SIG-M5 treated with dmso at 0.1 percent for 504 hours (cell line): ENCODE data around the gene MRPL4.
"Not testable (repeated sequence)": the region's sequence is repeated elsewhere in the genome, so short reads cannot be mapped to it uniquely, and the experiment has no call there.

ENCODE experiments used
- DNase-seq: peaks from one replicate; lab custom pipeline; 2025; ENCODE audit not compliant: unreplicated experiment; lab: John Stamatoyannopoulos, UW

MRPL4 gene

DNA sequence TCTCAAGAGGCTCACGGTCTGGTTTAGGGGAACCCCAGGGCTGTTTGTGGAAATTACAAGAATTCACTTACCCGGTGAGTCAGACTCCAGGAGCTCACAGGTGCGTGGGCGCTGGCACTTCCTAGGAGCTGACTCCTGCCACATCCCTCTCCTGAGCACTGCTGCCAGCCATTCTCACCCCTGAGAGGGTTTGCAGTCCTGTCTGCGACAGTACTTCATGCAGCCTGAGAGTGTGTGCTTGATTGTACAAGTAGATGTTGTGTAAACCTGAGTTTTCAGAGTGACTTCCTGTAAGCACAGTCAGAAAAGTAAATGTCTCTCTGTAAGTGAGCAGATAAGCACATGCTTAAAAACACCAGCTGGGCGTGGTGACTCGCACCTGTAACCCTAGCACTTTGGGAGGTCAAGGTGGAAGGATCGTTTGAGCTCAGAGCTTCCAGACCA is 8.1 kb downstream of the MRPL4 start:
- DNase-seq, result no peak

DNA sequence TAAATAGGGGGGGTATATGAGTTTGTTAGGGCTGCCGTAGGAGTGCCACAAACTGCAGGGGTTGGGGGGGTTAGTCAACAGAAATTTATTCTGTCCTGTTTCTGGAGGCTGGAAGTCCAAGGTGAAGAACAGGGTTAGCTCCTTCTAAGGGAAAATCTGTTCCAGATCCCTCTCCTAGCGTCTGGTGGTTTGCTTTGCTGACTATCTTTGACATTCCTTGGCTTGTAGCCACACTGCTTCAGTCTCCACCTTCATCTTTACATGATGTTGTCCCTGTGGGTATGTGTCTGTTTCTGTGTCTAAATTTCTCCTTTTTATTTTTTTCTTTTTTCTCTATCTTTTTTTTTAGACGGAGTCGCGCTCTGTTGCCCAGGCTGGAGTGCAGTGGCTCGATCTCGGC is 10.8 kb downstream of the MRPL4 start:
- DNase-seq, result no peak

DNA sequence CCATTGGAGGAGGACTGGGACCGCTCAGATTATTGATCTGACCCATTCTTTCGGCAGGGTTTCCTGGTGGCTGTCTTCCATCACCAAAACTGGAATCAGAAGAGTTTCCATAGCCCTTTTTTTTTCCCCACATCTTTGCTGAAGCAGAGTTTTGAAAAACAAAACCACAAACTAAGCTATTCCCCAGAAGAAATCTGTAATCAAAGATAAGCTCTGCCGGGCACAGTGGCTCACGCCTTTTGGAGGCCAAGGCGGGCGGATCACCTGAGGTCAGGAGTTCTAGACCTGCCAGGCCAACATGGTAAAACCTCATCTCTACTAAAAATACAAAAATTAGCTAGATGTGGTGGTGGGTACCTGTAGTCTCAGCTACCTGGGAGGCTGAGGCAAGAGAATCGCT is 14.7 kb downstream of the MRPL4 start:
- DNase-seq, result no peak

DNA sequence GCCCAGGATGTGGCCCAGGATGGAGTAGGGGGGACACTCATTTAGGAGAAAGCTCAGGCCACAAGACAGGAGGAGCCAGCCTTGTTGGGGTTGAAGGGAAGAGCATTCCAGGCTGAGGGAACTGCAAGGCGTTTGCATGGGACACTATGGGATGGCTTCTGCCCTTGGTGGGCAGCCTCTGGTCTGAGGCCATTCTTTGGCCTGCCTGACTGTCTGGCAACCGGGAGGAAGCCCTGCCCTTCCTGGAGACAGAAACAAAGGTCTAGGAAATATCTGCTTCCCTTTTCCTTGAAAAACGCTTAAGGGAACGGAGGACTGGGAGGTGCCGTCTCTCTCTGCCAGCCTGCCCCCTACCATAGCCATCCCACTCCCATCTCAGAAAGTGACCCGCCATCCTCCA is 16.1 kb downstream of the MRPL4 start:
- no peak for DNase-seq

DNA sequence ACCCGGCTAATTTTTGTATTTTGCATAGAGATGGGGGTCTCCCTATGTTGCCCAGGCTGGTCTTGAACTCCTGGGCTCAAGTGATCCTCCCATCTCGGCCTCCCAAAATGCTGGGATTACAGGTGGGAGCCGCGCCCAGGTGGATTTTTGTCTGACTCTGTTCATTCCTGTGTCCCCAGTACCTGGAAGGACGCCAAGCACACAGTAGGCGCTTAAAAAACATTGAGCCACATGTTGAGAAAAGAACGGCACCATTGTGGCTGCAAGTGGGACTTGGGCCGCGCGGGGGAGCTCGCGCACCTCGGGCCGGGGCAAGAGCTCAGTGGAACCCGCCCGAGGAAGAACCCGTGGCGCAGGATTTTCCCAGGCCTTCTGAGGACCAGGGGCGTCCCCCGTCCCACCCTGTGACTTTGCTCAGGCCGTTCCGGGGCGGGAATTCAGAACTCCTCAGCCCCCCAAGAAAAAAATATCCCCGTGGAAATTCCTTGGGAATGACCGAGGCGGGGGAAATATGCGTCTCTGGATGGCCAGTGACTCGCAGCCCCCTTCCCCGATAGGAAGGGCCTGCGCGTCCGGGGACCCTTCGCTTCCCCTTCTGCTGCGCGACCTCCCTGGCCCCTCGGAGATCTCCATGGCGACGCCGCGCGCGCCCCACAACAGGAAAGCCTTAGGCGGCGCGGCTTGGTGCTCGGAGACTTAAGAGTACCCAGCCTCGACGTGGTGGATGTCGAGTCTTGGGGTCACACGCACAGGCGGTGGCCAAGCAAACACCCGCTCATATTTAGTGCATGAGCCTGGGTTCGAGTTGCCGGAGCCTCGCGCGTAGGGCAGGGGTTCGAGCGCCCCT is 17.5 kb downstream of the MRPL4 start:
- peak; percentile 68 for DNase-seq

DNA sequence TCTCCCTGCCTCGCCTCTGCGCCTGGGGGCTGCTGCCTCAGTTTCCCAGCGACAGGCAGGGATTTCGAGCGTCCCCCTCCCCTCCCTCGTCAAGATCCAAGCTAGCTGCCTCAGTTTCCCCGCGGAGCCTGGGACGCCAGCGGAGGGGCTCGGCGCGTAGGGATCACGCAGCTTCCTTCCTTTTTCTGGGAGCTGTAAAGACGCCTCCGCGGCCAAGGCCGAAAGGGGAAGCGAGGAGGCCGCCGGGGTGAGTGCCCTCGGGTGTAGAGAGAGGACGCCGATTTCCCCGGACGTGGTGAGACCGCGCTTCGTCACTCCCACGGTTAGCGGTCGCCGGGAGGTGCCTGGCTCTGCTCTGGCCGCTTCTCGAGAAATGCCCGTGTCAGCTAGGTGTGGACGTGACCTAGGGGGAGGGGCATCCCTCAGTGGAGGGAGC is 18.2 kb downstream of the MRPL4 start:
- peak; percentile 54 for DNase-seq

DNA sequence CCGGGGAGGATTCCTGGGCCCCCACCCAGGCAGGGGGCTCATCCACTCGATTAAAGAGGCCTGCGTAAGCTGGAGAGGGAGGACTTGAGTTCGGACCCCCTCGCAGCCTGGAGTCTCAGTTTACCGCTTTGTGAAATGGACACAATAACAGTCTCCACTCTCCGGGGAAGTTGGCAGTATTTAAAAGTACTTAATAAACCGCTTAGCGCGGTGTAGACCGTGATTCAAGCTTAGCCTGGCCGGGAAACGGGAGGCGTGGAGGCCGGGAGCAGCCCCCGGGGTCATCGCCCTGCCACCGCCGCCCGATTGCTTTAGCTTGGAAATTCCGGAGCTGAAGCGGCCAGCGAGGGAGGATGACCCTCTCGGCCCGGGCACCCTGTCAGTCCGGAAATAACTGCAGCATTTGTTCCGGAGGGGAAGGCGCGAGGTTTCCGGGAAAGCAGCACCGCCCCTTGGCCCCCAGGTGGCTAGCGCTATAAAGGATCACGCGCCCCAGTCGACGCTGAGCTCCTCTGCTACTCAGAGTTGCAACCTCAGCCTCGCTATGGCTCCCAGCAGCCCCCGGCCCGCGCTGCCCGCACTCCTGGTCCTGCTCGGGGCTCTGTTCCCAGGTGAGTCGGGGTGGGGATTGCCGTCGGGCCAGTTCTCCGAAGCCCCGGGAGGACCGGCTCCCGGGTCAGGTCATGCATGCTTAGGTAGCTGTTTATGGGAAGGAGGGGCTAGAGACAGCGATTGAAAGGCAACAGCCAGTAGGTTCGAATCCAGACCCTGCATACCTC is 18.8 kb downstream of the MRPL4 start, which contains the start of gene ICAM1:
Gene ICAM1 (plus strand): TSS at position 505 of the 779 bp plus-strand sequence. CDS start 40 bp downstream, at position 545.
- DNase-seq, result no peak

DNA sequence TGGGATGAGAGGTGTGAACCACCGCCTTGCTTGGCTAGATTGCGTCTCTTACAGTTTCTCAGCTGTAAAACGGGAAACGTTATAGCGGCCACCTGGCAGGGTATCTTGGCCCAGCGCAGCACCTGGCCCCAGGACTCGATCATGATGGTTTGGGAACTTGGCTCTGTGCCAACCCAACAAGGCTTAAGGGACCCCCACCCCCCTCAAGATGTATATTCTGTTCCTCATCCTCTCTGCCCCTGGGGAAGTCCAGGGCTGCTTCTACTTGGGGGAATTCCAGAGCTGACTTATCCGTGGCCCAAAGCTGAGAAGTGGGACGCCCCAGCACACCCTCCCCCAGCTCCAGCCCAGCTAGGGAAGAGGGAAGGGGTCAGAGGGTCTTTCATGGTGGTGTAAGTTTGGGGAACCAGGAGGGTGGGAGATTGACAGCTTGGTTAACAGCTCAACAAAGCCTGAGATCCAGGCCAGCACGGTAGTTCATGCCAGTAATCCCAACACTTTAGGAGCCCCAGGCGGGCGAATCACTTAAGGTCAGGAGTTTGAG is 19.6 kb downstream of the MRPL4 start:
- DNase-seq, result no peak

DNA sequence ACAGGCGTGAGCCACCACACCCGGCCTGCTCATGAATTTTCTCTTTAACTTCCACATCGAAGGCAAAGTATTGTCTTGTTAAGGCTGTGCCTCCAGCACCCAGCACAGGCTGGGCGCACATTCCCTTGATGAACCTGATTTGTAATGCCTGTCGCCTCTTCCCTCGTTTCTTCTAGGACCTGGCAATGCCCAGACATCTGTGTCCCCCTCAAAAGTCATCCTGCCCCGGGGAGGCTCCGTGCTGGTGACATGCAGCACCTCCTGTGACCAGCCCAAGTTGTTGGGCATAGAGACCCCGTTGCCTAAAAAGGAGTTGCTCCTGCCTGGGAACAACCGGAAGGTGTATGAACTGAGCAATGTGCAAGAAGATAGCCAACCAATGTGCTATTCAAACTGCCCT is 22.6 kb downstream of the MRPL4 start:
- no peak for DNase-seq

DNA sequence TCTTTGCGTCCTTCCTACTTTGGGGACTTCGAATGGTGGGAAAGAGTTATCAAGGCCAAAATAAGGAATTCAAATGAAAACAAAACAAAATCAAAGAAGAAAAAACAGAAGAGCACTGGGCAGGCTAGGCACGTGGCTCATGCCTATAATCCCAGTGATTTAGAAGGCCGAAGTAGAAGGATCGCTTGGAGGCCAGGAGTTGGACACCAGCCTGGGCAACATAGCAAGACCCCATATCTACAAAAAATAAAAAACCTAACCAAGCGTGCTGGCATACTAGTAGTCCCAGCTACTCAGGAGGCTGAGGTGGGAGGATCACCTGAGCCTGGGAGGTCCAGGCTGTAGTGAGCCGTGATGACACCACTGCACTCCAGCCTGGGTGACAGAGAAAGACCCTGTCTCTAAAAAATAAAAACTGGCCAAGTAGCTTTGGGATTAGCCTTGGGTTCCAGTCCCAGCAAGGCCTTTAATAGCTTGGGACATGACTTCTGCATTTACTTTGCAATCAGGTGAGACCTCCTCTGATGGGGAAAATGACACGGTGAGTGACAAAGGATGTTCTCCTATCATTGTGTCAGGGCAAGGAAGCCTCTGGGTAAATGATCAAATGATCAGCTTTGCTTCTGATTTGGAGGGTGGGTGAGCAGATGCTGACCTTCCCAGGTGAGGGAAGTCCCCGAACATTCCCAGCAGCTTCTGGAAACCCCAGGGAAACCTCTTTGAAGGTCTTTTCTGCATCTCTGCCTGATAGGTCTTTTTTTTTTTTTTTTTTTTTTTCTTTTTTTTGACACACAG is 26.0 kb downstream of the MRPL4 start:
- no peak for DNase-seq

DNA sequence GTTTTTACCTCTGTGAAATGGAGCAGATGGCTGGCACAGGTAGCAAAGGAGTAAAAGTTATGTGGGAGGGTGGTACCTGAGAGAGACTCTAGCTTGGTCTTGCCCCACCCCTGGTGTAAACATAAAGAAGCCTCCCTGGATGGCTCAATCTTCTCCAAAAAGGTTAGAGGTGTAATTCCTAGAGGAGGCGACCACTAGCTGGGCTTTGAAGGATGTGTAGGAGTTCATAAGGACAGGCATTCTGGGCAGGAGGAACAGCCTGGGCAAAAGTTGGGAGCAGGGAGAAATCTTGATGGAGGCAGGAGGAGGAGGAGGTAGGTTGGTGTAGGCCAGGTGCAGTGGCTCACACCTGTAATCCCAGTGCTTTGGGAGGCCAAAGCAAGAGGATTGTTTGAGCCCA is 26.9 kb downstream of the MRPL4 start:
- DNase-seq, result no peak

DNA sequence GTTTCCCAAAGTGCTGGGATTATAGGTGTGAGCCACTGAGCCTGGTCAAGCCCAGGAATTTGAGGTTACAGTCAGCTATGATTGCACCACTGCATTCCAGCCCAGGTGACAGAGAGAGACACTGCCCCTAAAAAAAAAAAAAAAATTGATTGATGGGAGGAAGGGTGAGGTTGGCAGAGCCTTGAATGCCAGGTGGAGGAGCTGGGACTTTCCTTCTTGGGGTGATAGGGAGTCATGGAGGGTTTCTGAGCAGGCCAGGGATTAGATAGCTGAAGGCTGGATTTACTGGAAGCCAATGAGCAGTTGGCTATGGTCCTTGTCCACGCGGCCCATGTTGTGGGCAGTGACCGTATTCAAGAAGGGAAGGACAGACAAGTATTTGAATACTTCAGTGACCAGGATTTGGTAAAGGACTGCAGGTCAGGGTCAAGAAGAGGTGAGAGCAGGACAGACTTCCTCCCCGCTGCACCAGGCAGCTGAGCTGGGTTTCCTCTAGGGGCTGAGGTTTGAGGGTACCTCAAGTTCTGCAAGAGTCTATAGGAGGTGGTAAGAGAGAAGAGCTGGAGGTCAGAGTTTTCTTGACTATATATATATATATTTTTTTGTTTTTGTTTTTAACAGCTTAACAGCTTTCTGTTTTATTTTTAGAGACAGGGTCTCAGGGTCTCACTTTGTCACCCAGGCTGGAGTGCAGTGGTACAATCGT is 27.9 kb downstream of the MRPL4 start:
- no peak for DNase-seq

DNA sequence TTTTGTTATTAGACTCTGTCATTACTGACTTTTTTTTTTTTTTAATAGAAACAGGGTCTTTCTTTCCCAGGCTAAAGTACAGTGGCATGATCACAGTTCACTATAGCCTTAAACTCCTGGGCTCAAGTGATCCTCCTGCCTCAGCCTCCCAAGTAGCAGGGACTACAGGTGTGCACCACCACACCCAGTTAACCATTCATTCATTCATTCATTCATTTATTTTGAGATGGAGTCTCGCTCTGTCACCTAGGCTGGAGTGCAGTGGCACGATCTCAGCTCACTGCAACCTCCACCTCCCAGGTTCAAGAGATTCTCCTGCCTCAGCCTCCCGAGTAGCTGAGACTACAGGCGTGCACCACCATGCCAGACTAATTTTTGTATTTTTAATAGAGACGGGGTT is 30.0 kb downstream of the MRPL4 start:
- DNase-seq, result not testable (repeated sequence)

DNA sequence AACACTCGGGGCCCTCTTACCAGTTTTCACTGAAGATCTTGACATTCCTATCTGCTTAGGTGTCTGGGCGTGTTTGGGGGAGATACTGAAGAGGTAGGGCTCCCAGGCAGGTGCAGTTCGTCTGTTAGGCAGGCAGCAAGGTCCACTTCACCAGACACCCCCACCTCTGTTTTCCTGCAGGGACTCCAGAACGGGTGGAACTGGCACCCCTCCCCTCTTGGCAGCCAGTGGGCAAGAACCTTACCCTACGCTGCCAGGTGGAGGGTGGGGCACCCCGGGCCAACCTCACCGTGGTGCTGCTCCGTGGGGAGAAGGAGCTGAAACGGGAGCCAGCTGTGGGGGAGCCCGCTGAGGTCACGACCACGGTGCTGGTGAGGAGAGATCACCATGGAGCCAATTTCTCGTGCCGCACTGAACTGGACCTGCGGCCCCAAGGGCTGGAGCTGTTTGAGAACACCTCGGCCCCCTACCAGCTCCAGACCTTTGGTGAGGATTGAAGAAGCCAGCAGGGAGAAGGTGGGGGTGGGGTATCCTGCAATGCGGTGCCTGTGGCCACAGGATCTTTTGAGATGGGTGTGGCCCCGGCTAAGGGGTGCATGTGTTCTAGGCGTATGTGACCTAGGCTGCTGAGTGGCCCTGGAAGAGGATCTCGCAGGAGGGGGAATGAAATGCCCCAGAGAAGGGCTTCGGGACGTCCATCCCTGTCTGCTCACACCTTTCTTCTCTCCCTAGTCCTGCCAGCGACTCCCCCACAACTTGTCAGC is 31.5 kb downstream of the MRPL4 start:
- no peak for DNase-seq

DNA sequence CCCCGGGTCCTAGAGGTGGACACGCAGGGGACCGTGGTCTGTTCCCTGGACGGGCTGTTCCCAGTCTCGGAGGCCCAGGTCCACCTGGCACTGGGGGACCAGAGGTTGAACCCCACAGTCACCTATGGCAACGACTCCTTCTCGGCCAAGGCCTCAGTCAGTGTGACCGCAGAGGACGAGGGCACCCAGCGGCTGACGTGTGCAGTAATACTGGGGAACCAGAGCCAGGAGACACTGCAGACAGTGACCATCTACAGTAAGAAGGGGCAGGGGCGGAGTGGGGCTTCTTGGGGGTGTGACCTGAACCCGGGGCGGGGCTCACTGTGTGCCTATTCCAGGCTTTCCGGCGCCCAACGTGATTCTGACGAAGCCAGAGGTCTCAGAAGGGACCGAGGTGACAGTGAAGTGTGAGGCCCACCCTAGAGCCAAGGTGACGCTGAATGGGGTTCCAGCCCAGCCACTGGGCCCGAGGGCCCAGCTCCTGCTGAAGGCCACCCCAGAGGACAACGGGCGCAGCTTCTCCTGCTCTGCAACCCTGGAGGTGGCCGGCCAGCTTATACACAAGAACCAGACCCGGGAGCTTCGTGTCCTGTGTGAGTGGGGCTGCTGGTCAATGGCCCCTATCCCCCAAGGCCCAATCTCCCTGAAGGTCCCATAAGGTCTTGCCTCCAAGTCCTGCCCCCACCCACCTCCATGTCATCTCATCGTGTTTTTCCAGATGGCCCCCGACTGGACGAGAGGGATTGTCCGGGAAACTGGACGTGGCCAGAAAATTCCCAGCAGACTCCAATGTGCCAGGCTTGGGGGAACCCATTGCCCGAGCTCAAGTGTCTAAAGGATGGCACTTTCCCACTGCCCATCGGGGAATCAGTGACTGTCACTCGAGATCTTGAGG is 32.3 kb downstream of the MRPL4 start:
- DNase-seq, result no peak

DNA sequence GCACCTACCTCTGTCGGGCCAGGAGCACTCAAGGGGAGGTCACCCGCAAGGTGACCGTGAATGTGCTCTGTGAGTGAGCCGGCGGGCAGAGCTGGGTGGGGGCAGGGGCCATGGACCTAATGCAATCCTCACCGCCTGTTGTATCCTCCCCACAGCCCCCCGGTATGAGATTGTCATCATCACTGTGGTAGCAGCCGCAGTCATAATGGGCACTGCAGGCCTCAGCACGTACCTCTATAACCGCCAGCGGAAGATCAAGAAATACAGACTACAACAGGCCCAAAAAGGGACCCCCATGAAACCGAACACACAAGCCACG is 32.9 kb downstream of the MRPL4 start:
- no peak for DNase-seq

DNA sequence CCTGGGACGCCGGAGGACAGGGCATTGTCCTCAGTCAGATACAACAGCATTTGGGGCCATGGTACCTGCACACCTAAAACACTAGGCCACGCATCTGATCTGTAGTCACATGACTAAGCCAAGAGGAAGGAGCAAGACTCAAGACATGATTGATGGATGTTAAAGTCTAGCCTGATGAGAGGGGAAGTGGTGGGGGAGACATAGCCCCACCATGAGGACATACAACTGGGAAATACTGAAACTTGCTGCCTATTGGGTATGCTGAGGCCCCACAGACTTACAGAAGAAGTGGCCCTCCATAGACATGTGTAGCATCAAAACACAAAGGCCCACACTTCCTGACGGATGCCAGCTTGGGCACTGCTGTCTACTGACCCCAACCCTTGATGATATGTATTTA is 33.4 kb downstream of the MRPL4 start:
- no peak for DNase-seq

DNA sequence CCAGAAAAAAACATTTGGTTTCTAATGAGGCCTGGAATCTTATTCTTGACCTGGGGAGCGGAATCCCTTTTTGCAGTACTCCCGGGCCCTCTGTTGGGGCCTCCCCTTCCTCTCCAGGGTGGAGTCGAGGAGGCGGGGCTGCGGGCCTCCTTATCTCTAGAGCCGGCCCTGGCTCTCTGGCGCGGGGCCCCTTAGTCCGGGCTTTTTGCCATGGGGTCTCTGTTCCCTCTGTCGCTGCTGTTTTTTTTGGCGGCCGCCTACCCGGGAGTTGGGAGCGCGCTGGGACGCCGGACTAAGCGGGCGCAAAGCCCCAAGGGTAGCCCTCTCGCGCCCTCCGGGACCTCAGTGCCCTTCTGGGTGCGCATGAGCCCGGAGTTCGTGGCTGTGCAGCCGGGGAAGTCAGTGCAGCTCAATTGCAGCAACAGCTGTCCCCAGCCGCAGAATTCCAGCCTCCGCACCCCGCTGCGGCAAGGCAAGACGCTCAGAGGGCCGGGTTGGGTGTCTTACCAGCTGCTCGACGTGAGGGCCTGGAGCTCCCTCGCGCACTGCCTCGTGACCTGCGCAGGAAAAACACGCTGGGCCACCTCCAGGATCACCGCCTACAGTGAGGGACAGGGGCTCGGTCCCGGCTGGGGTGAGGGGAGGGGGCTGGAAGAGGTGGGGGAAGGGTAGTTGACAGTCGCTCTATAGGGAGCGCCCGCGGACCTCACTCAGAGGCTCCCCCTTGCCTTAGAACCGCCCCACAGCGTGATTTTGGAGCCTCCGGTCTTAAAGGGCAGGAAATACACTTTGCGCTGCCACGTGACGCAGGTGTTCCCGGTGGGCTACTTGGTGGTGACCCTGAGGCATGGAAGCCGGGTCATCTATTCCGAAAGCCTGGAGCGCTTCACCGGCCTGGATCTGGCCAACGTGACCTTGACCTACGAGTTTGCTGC is 35.1 kb downstream of the MRPL4 start, which contains the start of gene ICAM4:
Gene ICAM4 (plus strand): TSS at position 153 of the 935 bp plus-strand sequence. CDS start 58 bp downstream, at position 211.
- DNase-seq, result peak; percentile 72
